AG04450 (cell line): ENCODE measurements around the gene TMEM135. TPM values are rescaled to one million over a fixed set of nuclear protein-coding genes. Genes with fewer than 3 reads are reported as not detected.

ENCODE experiments used
- CTCF ChIA-PET: fragments of 300-600, 350-600 bp; formaldehyde crosslinking; extraction: SDS; loops from one replicate; lab custom pipeline; 2022; ENCODE audit warnings: antibody characterized with exemption, inconsistent platforms; lab: Charles Lee
- POLR2A ChIA-PET: fragments of 350-600 bp; formaldehyde crosslinking; extraction: SDS; loops from one replicate; lab custom pipeline; 2021; ENCODE audit warnings: antibody characterized with exemption, inconsistent platforms; lab: Yijun Ruan, JAX
- DNase-seq: peaks from one replicate; pipeline ENCODE4 v3.0.0-alpha.2; 2011; ENCODE audit warnings: low read depth, low spot score
- H3K27ac ChIP-seq: one replicate; pipeline ENCODE4 v1.5.1; 2012; ENCODE audit warnings: low read depth, low read length, control low read depth
- H3K27me3 ChIP-seq: one replicate; pipeline ENCODE4 v1.6.0; 2012; ENCODE audit warnings: low read length; ENCODE audit not compliant: control insufficient read depth, insufficient read depth
- H3K4me3 ChIP-seq: 2 replicates; pipeline ENCODE4 v1.5.1; 2011; ENCODE audit warnings: mild to moderate bottlenecking, low read depth, low read length, control low read depth
- H3K9me3 ChIP-seq: 2 replicates; pipeline ENCODE4 v1.5.1; 2012; ENCODE audit warnings: low read length; ENCODE audit not compliant: control insufficient read depth, insufficient read depth
- polyA plus RNA-seq: library from polyadenylated mRNA; depleted of rRNA; stranded (reverse); fragments of >200 nt; gene quantifications from 2 replicates; pipeline ENCODE4 v1.2.3, GENCODE V29; 2011
- TF ChIP-seq, protein P1 (sequence below): IDR thresholded peaks from 2 replicates; pipeline ENCODE4 v1.5.1; 2011; ENCODE audit warnings: low read depth, low read length, control low read depth, inconsistent platforms

The TMEM135 gene
- polyA plus RNA-seq, 1 experiment = 12.6 TPM

DNA sequence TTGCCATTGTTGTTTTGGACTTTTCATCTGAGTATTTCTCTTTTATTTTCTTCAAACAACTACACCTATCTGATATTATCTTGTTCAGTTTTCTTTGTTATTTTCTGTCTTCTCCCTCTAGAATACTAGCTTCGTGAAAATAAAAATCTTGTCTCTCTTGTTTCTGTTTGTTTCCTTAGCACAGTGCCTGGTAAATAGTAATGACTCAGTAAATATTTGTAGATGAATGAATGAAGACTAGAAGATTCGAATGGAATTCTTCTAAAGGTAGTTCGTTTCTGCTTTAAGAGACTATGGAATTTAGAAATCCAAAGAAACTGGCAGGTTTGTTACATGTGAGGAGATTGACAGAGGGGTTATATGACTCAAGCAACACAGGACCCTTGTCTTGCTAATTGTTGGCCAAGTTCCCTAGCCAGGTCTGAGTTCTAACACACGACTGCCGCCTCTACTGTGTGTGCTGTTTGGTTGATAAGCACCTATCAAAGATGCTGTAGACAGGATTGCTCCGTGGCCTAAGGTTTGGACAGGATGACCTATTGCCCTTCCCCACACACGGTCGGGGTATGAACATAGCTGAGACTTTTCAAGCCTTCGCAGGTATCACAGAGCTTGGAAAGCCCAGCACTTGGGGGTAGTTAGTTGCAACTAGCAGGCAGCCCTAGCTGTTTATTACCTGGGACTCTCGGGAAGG, 831 bp upstream of the TMEM135 start:
- CTCF ChIA-PET = interaction anchor here (1.1 to 1.7 kb wide), 3 partner anchors 61 to 254 kb away, joined by 3 to 5 read pairs (median 5); no protein-coding TSS in a partner anchor
- no peak for DNase-seq
- Histone ChIP-seq H3K27me3 (no peaks in the 10 kb centered on the region), H3K27ac (no peak overlapping the region), H3K9me3 (no peaks in the 10 kb centered on the region), H3K4me3 (peak overlapping the region; percentile 91)
- TF ChIP-seq, protein P1, sequence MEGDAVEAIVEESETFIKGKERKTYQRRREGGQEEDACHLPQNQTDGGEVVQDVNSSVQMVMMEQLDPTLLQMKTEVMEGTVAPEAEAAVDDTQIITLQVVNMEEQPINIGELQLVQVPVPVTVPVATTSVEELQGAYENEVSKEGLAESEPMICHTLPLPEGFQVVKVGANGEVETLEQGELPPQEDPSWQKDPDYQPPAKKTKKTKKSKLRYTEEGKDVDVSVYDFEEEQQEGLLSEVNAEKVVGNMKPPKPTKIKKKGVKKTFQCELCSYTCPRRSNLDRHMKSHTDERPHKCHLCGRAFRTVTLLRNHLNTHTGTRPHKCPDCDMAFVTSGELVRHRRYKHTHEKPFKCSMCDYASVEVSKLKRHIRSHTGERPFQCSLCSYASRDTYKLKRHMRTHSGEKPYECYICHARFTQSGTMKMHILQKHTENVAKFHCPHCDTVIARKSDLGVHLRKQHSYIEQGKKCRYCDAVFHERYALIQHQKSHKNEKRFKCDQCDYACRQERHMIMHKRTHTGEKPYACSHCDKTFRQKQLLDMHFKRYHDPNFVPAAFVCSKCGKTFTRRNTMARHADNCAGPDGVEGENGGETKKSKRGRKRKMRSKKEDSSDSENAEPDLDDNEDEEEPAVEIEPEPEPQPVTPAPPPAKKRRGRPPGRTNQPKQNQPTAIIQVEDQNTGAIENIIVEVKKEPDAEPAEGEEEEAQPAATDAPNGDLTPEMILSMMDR = no peak
- POLR2A ChIA-PET = interaction anchor here (0.6 to 1.2 kb wide), 2 partner anchors 69 to 81 kb away, joined by 4 read pairs; partner anchors contain the start of gene FZD4

DNA sequence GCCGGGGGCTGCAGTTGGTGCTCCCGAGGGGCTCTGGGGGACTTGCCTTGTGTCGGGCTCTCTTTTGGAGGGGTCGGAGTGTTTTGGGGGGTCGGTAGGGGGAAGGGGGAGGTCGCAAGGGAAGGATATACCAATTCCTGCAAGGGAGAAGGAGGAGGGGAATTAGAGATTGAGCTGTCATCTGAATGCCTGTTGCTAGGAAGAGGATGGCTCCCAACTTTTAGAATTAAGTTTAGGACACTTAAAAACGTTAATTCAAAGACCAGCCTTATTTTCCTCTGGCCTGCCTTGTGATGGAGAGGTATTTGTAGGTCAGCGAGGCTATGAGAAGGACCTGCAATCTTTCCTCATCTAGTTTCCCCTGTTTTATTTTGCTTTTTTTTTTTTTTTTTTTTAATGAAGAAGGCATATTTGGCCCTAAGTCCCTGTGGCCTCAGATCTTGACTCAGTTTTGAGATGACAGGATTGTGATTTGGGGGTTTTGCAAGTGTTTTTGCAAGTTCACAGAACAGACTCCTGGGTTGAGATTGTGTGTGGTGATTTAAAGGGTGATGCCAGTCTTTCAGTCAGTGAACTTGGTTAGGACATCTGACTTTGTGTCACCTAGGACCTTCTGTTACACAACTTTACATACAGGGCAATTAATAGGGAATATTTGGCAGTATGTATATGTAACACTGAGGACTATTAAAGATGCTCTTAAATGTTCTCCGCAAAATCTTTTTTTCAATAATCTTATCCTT, 672 bp downstream of the TMEM135 start:
- H3K27ac ChIP-seq = no peak overlapping the region
- POLR2A ChIA-PET = interaction anchor here (0.6 to 1.2 kb wide), 3 partner anchors 18 to 83 kb away, joined by 3 to 4 read pairs (median 4); partner anchors contain the start of gene FZD4
- CTCF ChIA-PET = interaction anchor here (0.6 to 1.7 kb wide), 5 partner anchors 11 to 252 kb away, joined by 3 to 5 read pairs (median 4); no protein-coding TSS in a partner anchor

DNA sequence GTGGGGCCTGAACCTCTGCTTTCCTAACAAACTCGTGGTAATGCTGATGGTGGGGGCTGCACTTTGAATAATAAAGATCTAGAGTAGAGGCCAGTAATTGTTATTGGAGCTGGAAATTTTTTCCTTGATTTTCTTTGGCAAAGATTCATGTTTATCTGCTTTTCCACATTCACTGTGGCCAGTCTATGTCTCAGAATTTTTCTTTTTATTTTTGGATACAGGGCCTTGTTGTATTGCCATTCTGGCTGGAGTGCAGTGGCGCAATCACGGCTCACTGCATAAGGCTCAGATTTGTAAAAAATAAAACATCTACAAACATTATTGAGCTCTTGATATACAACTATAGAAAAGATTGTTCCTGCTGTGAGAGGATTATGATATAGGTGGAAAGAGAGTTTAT, 1.6 kb downstream of the TMEM135 start:
- no peaks in the 10 kb centered on the region for H3K27me3 ChIP-seq
- no peak for DNase-seq
- ChIA-PET CTCF (interaction anchor here (0.6 to 1.8 kb wide), 5 partner anchors 44 to 249 kb away, joined by 3 to 6 read pairs (median 4); no protein-coding TSS in a partner anchor), POLR2A (no interaction called here)
- H3K27ac ChIP-seq = no peak overlapping the region
- TF ChIP-seq, protein P1 = no peak
- H3K9me3 ChIP-seq = no peaks in the 10 kb centered on the region
- H3K4me3 ChIP-seq = peak overlapping the region; percentile 91

More for the DNA sequence above, 672 bp downstream of the TMEM135 start:
- Histone ChIP-seq H3K9me3 (no peaks in the 10 kb centered on the region), H3K4me3 (peak overlapping the region; percentile 91), H3K27me3 (no peaks in the 10 kb centered on the region)
- DNase-seq = no peak
- TF ChIP-seq, protein P1 = no peak

DNA sequence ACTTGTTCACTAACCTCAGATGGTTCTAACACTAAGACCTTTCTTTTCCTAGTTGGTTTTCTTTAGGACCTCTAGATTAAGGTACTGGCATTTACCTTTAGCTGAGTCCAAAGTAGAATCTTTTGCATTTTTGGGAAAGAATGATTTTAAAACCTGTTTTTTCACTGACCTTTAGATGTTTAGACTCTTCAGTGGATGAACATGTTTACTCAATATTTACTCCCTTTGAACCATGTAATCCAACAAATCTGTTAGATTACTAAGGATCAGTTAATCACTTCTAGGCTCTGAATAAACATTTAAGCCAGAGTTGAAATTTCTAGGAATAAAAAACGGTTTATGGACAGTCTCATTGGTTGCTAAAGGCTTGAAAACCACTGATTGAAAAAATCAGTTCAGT, 6.2 kb downstream of the TMEM135 start:
- Histone ChIP-seq H3K9me3 (peaks cover 5% of the 10 kb centered on the region; the same call in 1 of the 2 replicates), H3K4me3 (no peak overlapping the region), H3K27me3 (no peaks in the 10 kb centered on the region), H3K27ac (no peak overlapping the region)
- ChIA-PET CTCF (no interaction called here), POLR2A (interaction anchor here (2.0 kb wide), 1 partner anchor 89 kb away, joined by 5 read pairs; the partner anchor contains the start of gene FZD4)
- DNase-seq = no peak
- TF ChIP-seq, protein P1 = no peak
